Stimulated activated CD8-positive, alpha-beta memory T cell treated with anti-CD3 and anti-CD28 coated beads, Interleukin-4, amount 100 ng/mL, for 4 hours (primary cell): ENCODE data around the gene CRIP2.

Source experiments
- DNase-seq, 2 donors: peaks; one replicate each; pipeline ENCODE4 v3.0.0-alpha.2; 2020; ENCODE audit warnings: low read depth in 2 of 2, low spot score in 1 of 2

CRIP2 gene

DNA sequence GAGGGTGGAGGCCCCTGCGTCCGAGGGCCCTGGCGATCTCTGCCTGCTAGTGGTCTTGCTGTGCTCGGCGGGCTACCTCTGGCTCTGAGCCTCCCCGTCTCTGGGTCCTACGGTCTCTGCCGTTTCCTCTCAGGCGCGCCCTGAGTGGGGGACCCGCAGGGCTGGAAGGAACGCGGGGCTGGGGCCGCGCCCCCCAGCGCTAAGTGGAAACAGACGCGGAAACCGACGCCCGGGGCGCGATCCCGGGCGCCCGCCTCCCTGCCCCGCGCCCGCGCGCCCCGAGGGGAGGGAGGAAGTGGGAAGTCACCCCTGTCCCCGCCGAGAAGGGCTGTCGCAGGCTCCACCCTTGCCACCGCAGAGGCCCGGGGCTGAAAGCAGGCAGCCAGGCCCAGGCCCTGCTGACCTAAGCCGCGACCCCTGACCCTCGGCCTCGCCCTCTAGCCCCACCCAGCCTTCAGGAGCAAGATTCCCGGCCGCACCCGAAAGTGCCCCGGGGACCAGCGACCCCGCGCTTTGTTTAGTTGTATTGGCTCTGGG is 12.9 kb downstream of the CRIP2 start:
- DNase-seq, result no peak

GRCh38 chr14:105487986-105488777 is 13.6 kb downstream of the CRIP2 start:
- no peak for DNase-seq

- no peak for DNase-seq
Observed at GRCh38 chr14:105488781-105489541, 14.3 kb downstream of the CRIP2 start.

GRCh38 chr14:105489542-105490266 is 15.1 kb downstream of the CRIP2 start:
- peak; percentile 67 to 78 for DNase-seq

- no peak for DNase-seq
Observed at GRCh38 chr14:105490267-105490571, 15.6 kb downstream of the CRIP2 start.

GRCh38 chr14:105490572-105491365 is 16.1 kb downstream of the CRIP2 start, which contains the start of gene TEDC1:
TSS of gene TEDC1 (plus strand) at chr14:105491246. CDS start at chr14:105491376, 130 bp downstream.
- peak; percentile 95 to 99 for DNase-seq

DNA sequence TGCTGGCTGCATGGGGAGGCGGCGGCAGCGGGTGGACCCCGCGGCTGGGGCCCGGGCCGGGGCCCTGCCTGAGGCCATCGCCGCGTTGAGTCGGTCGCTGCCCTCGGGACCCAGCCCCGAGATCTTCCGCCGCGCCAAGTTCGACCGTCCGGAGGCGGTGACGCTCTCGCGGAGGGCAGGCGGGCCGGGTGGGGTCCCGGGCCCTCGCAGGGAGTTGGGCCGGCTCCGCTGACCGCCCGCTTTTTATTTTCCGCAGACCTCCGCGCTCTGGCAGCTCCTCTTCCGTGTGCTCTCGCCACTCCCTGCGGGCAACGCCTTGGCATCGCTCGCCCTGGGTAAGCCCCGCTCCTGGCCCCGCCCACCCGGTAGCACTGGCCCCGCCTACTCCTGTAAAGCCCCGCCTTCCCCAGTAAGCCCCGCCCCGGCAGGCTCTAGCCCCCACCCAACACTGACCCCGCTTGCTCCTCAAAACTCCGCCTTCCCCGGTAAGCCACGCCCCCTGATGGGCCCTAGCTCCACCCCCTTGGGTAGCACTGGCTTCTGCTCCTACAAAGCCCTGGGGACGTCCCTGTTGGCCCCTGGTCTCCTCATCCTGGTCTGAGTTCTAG is 16.8 kb downstream of the CRIP2 start:
- peak; percentile 65 to 69 for DNase-seq

- DNase-seq, result no peak
Observed at GRCh38 chr14:105492031-105492970, 17.7 kb downstream of the CRIP2 start.

DNA sequence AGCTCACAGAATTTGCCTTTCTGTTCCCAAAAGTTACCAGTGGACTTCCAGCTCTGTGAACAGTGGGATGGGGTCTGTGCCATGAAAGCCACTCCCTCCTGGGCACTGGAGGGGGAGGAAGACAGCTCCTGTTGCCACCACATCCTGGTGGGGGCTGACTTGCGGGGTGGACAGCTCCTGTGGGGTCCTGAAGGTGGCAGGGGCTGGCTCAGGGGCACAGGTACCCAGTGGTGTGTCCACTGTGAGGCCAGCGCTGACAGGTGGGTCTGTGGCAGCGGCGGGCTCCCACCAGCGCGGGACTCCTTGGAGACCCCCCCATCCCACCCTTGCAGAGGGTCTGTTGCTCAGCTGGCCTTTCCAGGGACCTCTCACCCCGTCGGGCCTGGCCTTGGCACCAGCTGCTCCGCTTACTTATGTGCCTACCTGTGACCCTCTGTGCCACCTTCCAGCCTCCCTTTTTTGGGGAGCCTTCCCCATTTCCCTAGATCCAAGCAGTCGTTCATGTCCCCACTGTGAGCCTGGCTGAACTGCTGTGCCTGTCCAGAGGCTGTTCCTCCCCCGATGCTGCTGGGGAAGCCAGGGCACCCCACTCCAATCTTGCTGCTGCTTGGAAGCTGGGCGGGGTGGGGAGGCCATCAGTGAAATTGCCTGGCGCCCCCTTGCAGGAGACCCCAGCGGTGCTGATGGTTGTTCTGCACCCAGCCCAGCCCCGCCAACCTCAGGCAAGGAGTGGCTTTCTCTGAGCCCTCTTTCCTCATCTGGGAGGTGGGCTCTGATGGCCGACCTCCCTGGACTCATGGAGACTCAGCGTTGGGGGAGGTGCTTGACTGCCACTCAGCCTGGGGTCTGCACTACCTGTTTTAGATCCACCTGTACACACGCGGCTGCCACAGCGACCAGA is 18.6 kb downstream of the CRIP2 start:
- DNase-seq, result no peak

GRCh38 chr14:105493921-105494605 is 19.4 kb downstream of the CRIP2 start:
- no peak for DNase-seq

GRCh38 chr14:105494606-105494929 is 19.9 kb downstream of the CRIP2 start:
- no peak for DNase-seq

- DNase-seq, result no peak
Observed at GRCh38 chr14:105495101-105495989, 20.7 kb downstream of the CRIP2 start.

DNA sequence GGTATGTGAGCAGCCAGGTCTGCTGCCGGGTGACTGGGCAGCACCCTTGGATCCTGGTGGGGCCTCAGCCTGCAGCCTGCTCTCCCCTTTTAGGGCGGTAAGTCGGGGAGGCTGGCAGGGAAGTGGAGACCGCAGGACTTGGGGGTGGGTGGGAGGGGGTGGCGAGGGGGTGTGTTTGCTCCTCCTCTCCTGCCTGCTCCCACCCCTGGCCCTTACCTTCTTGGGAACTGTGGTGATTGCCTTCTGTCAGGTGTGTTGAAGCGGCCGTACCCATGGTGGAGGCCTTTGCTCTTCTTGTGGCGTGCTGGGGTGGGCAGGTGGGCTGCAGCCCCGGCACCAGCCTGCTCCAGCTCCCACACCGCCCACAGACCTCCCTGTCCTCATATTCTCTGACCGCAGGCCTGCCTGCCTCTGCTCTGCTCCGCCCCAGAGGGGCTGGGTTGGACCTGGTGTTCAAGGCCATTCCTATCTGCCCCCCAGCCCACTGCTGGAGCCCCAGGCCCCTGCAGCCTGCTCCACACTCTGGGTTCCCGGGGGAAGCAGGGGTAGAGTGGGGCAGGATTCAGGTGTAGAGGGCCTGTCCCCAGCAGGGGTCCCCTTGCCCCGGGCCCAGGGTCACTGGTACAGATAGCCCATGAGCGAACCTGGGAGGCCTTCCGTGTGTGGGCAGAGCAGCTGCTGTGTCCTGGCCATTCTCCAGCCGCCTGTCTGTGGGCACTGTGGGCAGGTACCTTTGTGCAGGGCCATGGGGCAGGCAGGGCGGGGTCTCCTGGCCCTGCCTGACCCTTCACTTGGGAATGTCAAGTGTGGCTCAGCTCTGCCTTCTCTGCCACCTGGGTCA is 21.6 kb downstream of the CRIP2 start:
- no peak for DNase-seq

- DNase-seq, result no peak
Observed at GRCh38 chr14:105496831-105497591, 22.4 kb downstream of the CRIP2 start.
